ENCODE measurements around the gene C5orf24.

- TF ChIP-seq EZH2 (IDR thresholded peaks at IDR 0.05; ENCODE audit: borderline replicate concordance, low read depth, low read length, severe bottlenecking) = no peak
- TF ChIP-seq CTCF (IDR thresholded peaks at IDR 0.05; ENCODE audit: borderline replicate concordance, extremely low read depth, low read length, poor library complexity, severe bottlenecking) = no peak
Measured at GRCh38 chr5:134813827-134814226, 31.9 kb upstream of the C5orf24 start.
